ENCODE measurements around the gene GSKIP.

GSKIP gene

GRCh38 chr14:96352708-96353107 lies 10.6 kb upstream of the GSKIP start:
- H3K27me3 ChIP-seq (replicated peaks) = no peaks in the 10 kb centered on the region
- peak; percentile 28 for DNase-seq
- no peaks in the 10 kb centered on the region for H3K36me3 ChIP-seq (replicated peaks)
- no peak overlapping the region for H3K27ac ChIP-seq
- TF ChIP-seq CTCF (IDR thresholded peaks at IDR 0.05; ENCODE audit: low read depth, low read length, missing control alignments) = no peak
- no peak overlapping the region for H3K4me3 ChIP-seq (ENCODE audit: low read depth, low read length)
- in situ Hi-C loops (cut with HindIII; ENCODE audit: low pct_ligation_motif_present, low sequenced_read_pairs) = no loop called here

GRCh38 chr14:96354246-96354645 lies 9.1 kb upstream of the GSKIP start:
- in situ Hi-C loops (cut with HindIII; ENCODE audit: low pct_ligation_motif_present, low sequenced_read_pairs) = no loop called here
- no peak for TF ChIP-seq CTCF (IDR thresholded peaks at IDR 0.05; ENCODE audit: low read depth, low read length, missing control alignments)
- Histone ChIP-seq H3K27ac (no peak overlapping the region), H3K27me3 (replicated peaks) (no peaks in the 10 kb centered on the region), H3K4me3 (ENCODE audit: low read depth, low read length) (no peak overlapping the region), H3K36me3 (replicated peaks) (no peaks in the 10 kb centered on the region)
- DNase-seq = no peak

GRCh38 chr14:96357216-96357615 lies 6.1 kb upstream of the GSKIP start:
- H3K27ac ChIP-seq = no peak overlapping the region
- no peak for DNase-seq
- TF ChIP-seq CTCF (IDR thresholded peaks at IDR 0.05; ENCODE audit: low read depth, low read length, missing control alignments) = peak; percentile 25
- in situ Hi-C loops (cut with HindIII; ENCODE audit: low pct_ligation_motif_present, low sequenced_read_pairs) = no loop called here
- no peaks in the 10 kb centered on the region for H3K27me3 ChIP-seq (replicated peaks)
- H3K4me3 ChIP-seq (ENCODE audit: low read depth, low read length) = no peak overlapping the region
- no peaks in the 10 kb centered on the region for H3K36me3 ChIP-seq (replicated peaks)

GRCh38 chr14:96359959-96360358 lies 3.4 kb upstream of the GSKIP start:
- Histone ChIP-seq H3K27ac (no peak overlapping the region), H3K27me3 (replicated peaks) (no peaks in the 10 kb centered on the region), H3K36me3 (replicated peaks) (peaks cover 3% of the 10 kb centered on the region), H3K4me3 (ENCODE audit: low read depth, low read length) (no peak overlapping the region)
- no peak for DNase-seq
- no peak for TF ChIP-seq CTCF (IDR thresholded peaks at IDR 0.05; ENCODE audit: low read depth, low read length, missing control alignments)
- in situ Hi-C loops (cut with HindIII; ENCODE audit: low pct_ligation_motif_present, low sequenced_read_pairs) = no loop called here

GRCh38 chr14:96362071-96362964 lies 1.0 kb upstream of the GSKIP start:
- H3K4me3 ChIP-seq (ENCODE audit: low read depth, low read length) = peak overlapping the region; percentile 80
- H3K27me3 ChIP-seq (replicated peaks) = no peaks in the 10 kb centered on the region
- no peak for TF ChIP-seq CTCF (IDR thresholded peaks at IDR 0.05; ENCODE audit: low read depth, low read length, missing control alignments)
- H3K27ac ChIP-seq = peak overlapping the region; percentile 90
- in situ Hi-C loops (cut with HindIII; ENCODE audit: low pct_ligation_motif_present, low sequenced_read_pairs) = no loop called here
- DNase-seq = peak; percentile 12
- peaks cover 3% of the 10 kb centered on the region for H3K36me3 ChIP-seq (replicated peaks)
